Measurements from ENCODE around the gene PEX11B. TPM values are rescaled to one million over a fixed set of nuclear protein-coding genes. Genes with fewer than 3 reads are reported as not detected.

PEX11B gene
- total and polyA plus RNA-seq, 2 of the 8 experiments (the other 6 are each of a cell fraction or from before 2014, with no cell fraction given): 9.1 to 15.1 TPM

GRCh38 chr1:145887631-145888030 is 30.9 kb downstream of the PEX11B start:
- Histone ChIP-seq H3K79me1 (ENCODE audit: low read depth, low read length) (no peaks in the 10 kb centered on the region), H3K9ac (replicated peaks in 1 of 4; ENCODE audit: extremely low read depth in 1 of 4, low read depth in 3 of 4, low read length in 3 of 4) (no peak overlapping the region), H2BK12ac (ENCODE audit: low read depth, low read length) (no peak overlapping the region), H3K18ac (ENCODE audit: extremely low read depth, low read length) (no peak overlapping the region), H3K36me3 (ENCODE audit: control insufficient read depth in 2 of 4, insufficient read depth in 4 of 4, low read length in 3 of 4) (no peaks in the 10 kb centered on the region), H4K91ac (replicated peaks; ENCODE audit: insufficient read length, low read length) (no peak overlapping the region), H3K23me2 (ENCODE audit: low read depth, low read length) (peaks cover 5% of the 10 kb centered on the region; the same call in 1 of the 2 replicates), H3K23ac (ENCODE audit: insufficient read length) (no peak overlapping the region), H3K27me3 (replicated peaks in 1 of 4; ENCODE audit: control insufficient read depth in 3 of 4, extremely low read depth in 1 of 4, insufficient read depth in 3 of 4, low read length in 3 of 4) (peaks cover 0 to 21% (median 15%) of the 10 kb centered on the region in 4 experiments; a peak in 6 of 7 replicates), H3K56ac (replicated peaks; ENCODE audit: insufficient read length, low read depth, low read length) (no peak overlapping the region), H2BK20ac (ENCODE audit: low read length) (no peak overlapping the region), H3K4me1 (replicated peaks in 1 of 4; ENCODE audit: control insufficient read depth in 3 of 4, insufficient read depth in 4 of 4, low read length in 3 of 4) (peaks cover 0 to 6% (median 4%) of the 10 kb centered on the region in 4 experiments; a peak in 4 of 7 replicates), H3K4me2 (ENCODE audit: insufficient read depth in 1 of 2, low read depth in 2 of 2, low read length in 2 of 2) (no peak overlapping the region), H4K8ac (ENCODE audit: extremely low read depth, insufficient read depth, low read length) (no peak overlapping the region), H3K27ac (ENCODE audit: low read depth, low read length) (no peak overlapping the region), H3K79me2 (ENCODE audit: control insufficient read depth in 1 of 2, insufficient read depth in 2 of 2, low read length in 2 of 2) (no peaks in the 10 kb centered on the region), H4K5ac (ENCODE audit: insufficient read length, low read depth, low read length) (no peak overlapping the region), H3K4ac (replicated peaks; ENCODE audit: insufficient read length, low read depth, low read length) (no peak overlapping the region), H4K20me1 (replicated peaks in 1 of 2; ENCODE audit: control insufficient read depth in 1 of 2, insufficient read depth in 2 of 2, low read length in 2 of 2) (no peaks in the 10 kb centered on the region), H2BK5ac (ENCODE audit: low read depth, low read length) (no peak overlapping the region), H2BK120ac (replicated peaks; ENCODE audit: low read depth, low read length) (no peak overlapping the region), H2AK5ac (ENCODE audit: low read depth, low read length) (no peak overlapping the region), H2BK15ac (ENCODE audit: low read length) (no peak overlapping the region), H3K9me3 (ENCODE audit: insufficient read depth in 2 of 2, low read depth in 1 of 2, low read length in 1 of 2) (no peaks in the 10 kb centered on the region), H2AFZ (ENCODE audit: low read length) (no peak overlapping the region), H3K14ac (ENCODE audit: insufficient read length) (no peak overlapping the region), H3K4me3 (ENCODE audit: extremely low read depth in 1 of 4, insufficient read depth in 2 of 4, low read depth in 3 of 4, low read length in 4 of 4) (no peak overlapping the region)
- CTCF ChIA-PET (ENCODE audit: partially characterized antibody): interaction anchor here (0.9 to 8.7 kb wide), 5 partner anchors 9 to 70 kb away, joined by 3 to 84 read pairs (median 5); partner anchors contain the start of genes LIX1L and NUDT17
- POLR2A ChIA-PET (ENCODE audit: partially characterized antibody): interaction anchor here (1.1 kb wide), 1 partner anchor 164 kb away, joined by 7 read pairs; no protein-coding TSS in a partner anchor
- FAIRE-seq: no peak
- 78% methylated on average over 5 of the region's 5 CpGs; no CpG with 5 or more reads in 1 of the 2 experiments for WGBS, 2 experiments (ENCODE audit: extremely low coverage in 1 of 2, insufficient coverage in 1 of 2, insufficient read length in 1 of 2, insufficient replicate concordance in 2 of 2, low coverage in 1 of 2, low lambda C conversion rate in 2 of 2, missing lambda C conversion rate in 1 of 2)
- no peak for DNase-seq (ENCODE audit: low read depth in 1 of 2, low spot score in 2 of 2)
- no peak for TF ChIP-seq ZNF274 (IDR thresholded peaks at IDR 0.05; ENCODE audit: borderline replicate concordance, extremely low read depth, low read length)
- TF ChIP-seq TCF12 (IDR thresholded peaks at IDR 0.05; ENCODE audit: low read depth, low read length): no peak
- TF ChIP-seq TAF1 (IDR thresholded peaks at IDR 0.05; ENCODE audit: low read depth, low read length): no peak
- TF ChIP-seq, protein P1, sequence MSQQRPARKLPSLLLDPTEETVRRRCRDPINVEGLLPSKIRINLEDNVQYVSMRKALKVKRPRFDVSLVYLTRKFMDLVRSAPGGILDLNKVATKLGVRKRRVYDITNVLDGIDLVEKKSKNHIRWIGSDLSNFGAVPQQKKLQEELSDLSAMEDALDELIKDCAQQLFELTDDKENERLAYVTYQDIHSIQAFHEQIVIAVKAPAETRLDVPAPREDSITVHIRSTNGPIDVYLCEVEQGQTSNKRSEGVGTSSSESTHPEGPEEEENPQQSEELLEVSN (IDR thresholded peaks at IDR 0.05): no peak
- no peak for TF ChIP-seq NRF1 (IDR thresholded peaks at IDR 0.05; ENCODE audit: low read depth, low read length)
